A673 (cell line): Measurements from ENCODE around the gene ANAPC2. TPM values are rescaled to one million over a fixed set of nuclear protein-coding genes. Genes with fewer than 3 reads are reported as not detected.

Experiments used
- BruUV-seq: library from RNA; stranded (reverse); fragments of 400-500 nt; replicated peaks from 2 replicates; lab custom pipeline; 2021; lab: Mats Ljungman, UMichigan
- CTCF ChIA-PET: fragments of 300-600 bp; sonication (Branson Sonifier 250); formaldehyde crosslinking; loops from one replicate; lab custom pipeline; 2022; ENCODE audit warnings: antibody characterized with exemption; lab: Charles Lee
- POLR2A ChIA-PET: fragments of 300-600 bp; sonication (Branson Sonifier 250); formaldehyde crosslinking; loops from one replicate; lab custom pipeline; 2022; ENCODE audit warnings: antibody characterized with exemption; ENCODE audit not compliant: low non-redundant PET; lab: Charles Lee
- DNase-seq: peaks from one replicate; pipeline ENCODE4 v3.0.0-alpha.2; 2015; ENCODE audit warnings: low spot score
- H3K27ac ChIP-seq: fragments of 200-600 bp; sonication (generic); 2 replicates; pipeline ENCODE4 v1.5.1; 2016; ENCODE audit warnings: mixed run types, low read depth, mild to moderate bottlenecking, mixed read lengths, antibody characterized with exemption, low read length; ENCODE audit not compliant: poor library complexity, severe bottlenecking
- H3K27me3 ChIP-seq: fragments of 200-600 bp; sonication (generic); replicated peaks from 2 replicates; pipeline ENCODE4 v1.6.1; 2017; ENCODE audit warnings: mixed run types, low read depth, mild to moderate bottlenecking, mixed read lengths, antibody characterized with exemption, low read length; ENCODE audit not compliant: insufficient read depth, poor library complexity
- H3K36me3 ChIP-seq: fragments of 200-600 bp; sonication (generic); 2 replicates; pipeline ENCODE4 v1.6.1; 2016; ENCODE audit warnings: mixed run types, mild to moderate bottlenecking, mixed read lengths, antibody characterized with exemption, low read length; ENCODE audit not compliant: insufficient read depth, poor library complexity, severe bottlenecking
- H3K4me1 ChIP-seq: fragments of 200-600 bp; sonication (generic); 2 replicates; pipeline ENCODE4 v1.6.1; 2017; ENCODE audit warnings: mixed run types, mild to moderate bottlenecking, mixed read lengths, antibody characterized with exemption, low read length; ENCODE audit not compliant: insufficient read depth, poor library complexity, severe bottlenecking
- H3K4me3 ChIP-seq: fragments of 200-600 bp; sonication (generic); 2 replicates; pipeline ENCODE4 v1.5.1; 2016; ENCODE audit warnings: low read depth, mixed run types, mild to moderate bottlenecking, mixed read lengths, low read length; ENCODE audit not compliant: poor library complexity, severe bottlenecking
- H3K9me3 ChIP-seq: fragments of 200-600 bp; sonication (generic); 2 replicates; pipeline ENCODE4 v1.6.1; 2016; ENCODE audit warnings: mixed run types, low read depth, mild to moderate bottlenecking, mixed read lengths, antibody characterized with exemption, low read length; ENCODE audit not compliant: poor library complexity, severe bottlenecking
- EZH2 ChIP-seq: fragments of 200-600 bp; sonication (generic); IDR thresholded peaks from 2 replicates; pipeline ENCODE4 v1.6.1; 2017; ENCODE audit warnings: borderline replicate concordance, low read depth, mild to moderate bottlenecking, mixed read lengths, antibody characterized with exemption, low read length; ENCODE audit not compliant: poor library complexity, severe bottlenecking
- intact Hi-C: fragments of 100-400 bp; cut with micrococcal nuclease; formaldehyde crosslinking; loops from one replicate; pipeline ENCODE4 v1.10.0; 2022; ENCODE audit not compliant: unreplicated experiment
- total RNA-seq: library from RNA; stranded (reverse); gene quantifications from 2 replicates; pipeline ENCODE4 v1.2.3, GENCODE V29; 2021
- TF ChIP-seq, protein P1 (sequence below): fragments of 300-800, 200-600 bp; sonication (generic); conservative IDR thresholded peaks from 2 replicates; pipeline ENCODE4 v1.5.1; 2017; ENCODE audit warnings: low read depth, mild to moderate bottlenecking, antibody characterized with exemption, low read length, moderate library complexity, mixed read lengths

ANAPC2 gene
- total RNA-seq, 1 experiment from 2014 or later = 49.6 TPM

DNA sequence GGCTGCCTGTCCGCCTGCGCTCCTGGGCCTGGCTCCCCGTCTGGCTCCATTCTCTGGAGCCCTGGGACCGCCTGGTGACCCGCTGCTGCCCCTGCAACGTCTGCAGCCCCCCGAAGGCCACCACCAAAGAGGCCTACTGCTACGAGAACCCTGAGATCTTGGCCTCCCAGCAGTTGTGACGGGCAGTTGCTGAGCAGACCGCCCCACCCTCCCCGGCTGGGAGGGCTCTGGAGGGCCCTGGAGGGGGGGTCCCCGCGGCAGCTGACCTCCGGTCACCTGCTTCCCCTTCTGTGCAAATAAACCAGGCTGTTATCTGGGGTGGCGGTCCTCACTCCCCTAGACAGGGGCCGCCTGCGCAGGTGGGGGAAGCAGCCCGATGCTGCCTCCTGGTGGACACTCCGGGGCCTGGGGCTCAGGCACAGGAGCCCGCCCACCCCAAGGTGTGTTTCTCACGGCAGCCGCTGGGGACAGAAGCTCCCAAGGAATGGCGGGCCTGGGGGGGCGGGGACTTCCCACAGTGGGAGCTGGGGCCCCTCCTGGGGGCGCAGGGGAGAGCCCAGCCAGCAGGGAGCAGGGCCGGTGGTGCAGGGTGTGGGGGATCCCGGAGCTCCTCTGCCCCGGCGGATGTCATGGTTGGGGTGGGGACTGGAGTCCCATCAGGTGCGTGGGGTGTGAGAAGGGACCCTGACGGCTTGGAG, 48.0 kb upstream of the ANAPC2 start:
- no peaks in the 10 kb centered on the region for H3K36me3 ChIP-seq
- H3K4me3 ChIP-seq = peak overlapping the region; percentile 16
- POLR2A ChIA-PET = interaction anchor here (0.6 kb wide), 3 partner anchors 9 to 207 kb away, joined by 3 to 7 read pairs (median 7); no protein-coding TSS in a partner anchor
- no peaks in the 10 kb centered on the region for H3K27me3 ChIP-seq
- no TSS peak for BruUV-seq
- H3K9me3 ChIP-seq = no peaks in the 10 kb centered on the region
- TF ChIP-seq EZH2 = no peak
- TF ChIP-seq, protein P1, sequence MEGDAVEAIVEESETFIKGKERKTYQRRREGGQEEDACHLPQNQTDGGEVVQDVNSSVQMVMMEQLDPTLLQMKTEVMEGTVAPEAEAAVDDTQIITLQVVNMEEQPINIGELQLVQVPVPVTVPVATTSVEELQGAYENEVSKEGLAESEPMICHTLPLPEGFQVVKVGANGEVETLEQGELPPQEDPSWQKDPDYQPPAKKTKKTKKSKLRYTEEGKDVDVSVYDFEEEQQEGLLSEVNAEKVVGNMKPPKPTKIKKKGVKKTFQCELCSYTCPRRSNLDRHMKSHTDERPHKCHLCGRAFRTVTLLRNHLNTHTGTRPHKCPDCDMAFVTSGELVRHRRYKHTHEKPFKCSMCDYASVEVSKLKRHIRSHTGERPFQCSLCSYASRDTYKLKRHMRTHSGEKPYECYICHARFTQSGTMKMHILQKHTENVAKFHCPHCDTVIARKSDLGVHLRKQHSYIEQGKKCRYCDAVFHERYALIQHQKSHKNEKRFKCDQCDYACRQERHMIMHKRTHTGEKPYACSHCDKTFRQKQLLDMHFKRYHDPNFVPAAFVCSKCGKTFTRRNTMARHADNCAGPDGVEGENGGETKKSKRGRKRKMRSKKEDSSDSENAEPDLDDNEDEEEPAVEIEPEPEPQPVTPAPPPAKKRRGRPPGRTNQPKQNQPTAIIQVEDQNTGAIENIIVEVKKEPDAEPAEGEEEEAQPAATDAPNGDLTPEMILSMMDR = peak; percentile 99
- intact Hi-C loops = loop anchor here (5.0 kb wide), 1 partner anchor 189 kb away; the partner anchor contains the start of gene NPDC1
- H3K4me1 ChIP-seq = peaks cover 17% of the 10 kb centered on the region
- CTCF ChIA-PET = interaction anchor here (0.5 to 1.1 kb wide), 27 partner anchors 9 to 446 kb away, joined by 3 to 22 read pairs (median 4); partner anchors contain the start of genes ANAPC2, MAN1B1, NELFB and NPDC1
- peak overlapping the region; percentile 62 for H3K27ac ChIP-seq
- DNase-seq = peak; percentile 94

DNA sequence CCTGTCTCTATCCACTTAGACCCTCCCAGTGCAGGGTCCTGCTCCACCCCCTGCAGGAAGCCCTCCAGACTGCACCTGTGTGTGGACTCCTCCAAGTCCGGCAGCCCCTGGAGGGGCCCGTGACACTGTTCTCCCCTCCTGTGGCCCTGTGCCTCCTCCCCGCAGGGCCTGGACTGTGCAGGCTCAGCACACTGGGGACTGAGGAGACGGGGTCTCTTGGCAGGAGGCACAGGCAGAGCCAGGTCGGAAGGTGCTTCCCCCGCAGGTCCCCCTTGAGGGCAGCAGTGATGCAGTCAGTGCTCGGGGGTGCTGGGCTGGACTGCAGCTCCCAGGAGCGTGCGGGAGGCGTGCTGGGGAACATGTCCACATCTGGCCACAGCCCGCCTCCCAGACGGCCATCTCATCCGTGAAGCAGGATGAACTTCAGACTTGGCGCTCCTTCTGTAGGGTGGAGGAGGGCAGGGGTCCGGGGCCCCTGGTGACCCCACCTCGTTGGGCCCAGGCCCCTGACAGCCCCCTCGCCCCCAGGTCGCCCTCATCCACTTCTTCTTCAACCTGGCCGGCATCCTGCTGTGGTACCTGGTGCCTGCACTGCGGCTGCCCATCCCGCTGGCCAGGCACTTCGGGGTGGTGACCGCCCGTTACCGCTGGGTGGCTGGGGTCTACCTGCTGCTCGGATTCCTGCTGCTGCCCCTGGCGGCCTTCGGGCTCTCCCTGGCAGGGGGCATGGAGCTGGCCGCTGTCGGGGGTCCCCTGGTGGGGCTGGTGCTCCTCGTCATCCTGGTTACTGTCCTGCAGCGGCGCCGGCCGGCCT, 47.3 kb upstream of the ANAPC2 start:
- Histone ChIP-seq H3K36me3 (no peaks in the 10 kb centered on the region), H3K4me3 (no peak overlapping the region), H3K4me1 (peaks cover 17% of the 10 kb centered on the region), H3K9me3 (no peaks in the 10 kb centered on the region), H3K27me3 (no peaks in the 10 kb centered on the region), H3K27ac (no peak overlapping the region)
- POLR2A ChIA-PET = no interaction called here
- BruUV-seq = no TSS peak
- TF ChIP-seq EZH2 = no peak
- TF ChIP-seq, protein P1 = no peak
- DNase-seq = no peak
- intact Hi-C loops = loop anchor here (5.0 kb wide), 1 partner anchor 188 kb away; the partner anchor contains the start of gene NPDC1
- CTCF ChIA-PET = interaction anchor here (0.6 to 1.6 kb wide), 5 partner anchors 12 to 165 kb away, joined by 3 to 22 read pairs (median 5); partner anchors contain the start of genes NELFB and SAPCD2

DNA sequence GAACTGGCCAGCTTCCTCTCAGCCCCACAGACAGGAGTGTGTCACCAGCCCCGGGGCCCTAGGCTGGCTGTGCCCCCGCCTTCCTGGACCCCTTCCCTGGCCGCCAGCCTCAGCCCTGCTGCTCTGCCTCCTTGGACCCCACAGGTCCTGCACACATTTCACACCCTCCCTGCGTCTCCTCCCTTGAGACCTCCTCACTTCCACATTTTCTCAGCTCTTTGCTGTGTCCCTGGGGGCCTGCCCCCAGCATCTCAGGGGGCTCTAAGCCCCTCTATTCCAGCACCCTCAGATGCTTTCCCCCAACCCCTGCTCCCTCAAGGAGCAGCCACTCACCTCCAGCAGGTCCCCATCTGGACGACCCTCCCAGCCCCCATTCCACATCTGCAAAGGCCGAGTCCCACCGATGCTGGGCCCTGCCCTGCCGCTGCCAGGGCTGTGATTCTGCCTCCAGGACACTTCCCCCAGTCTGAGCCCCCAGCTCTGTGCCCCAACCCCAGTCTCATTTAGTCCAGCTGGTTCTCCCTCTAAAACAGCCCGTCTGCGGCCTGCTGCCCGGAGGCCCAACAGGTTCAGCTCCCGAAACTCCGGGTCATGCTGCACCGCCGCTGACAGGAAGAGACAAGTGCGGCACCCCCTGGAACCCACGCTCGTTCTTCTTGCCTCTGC, 46.5 kb upstream of the ANAPC2 start:
- peaks cover 17% of the 10 kb centered on the region for H3K4me1 ChIP-seq
- TF ChIP-seq, protein P1 = no peak
- TF ChIP-seq EZH2 = no peak
- no peak for DNase-seq
- H3K4me3 ChIP-seq = no peak overlapping the region
- H3K27ac ChIP-seq = no peak overlapping the region
- intact Hi-C loops = loop anchor here (5.0 kb wide), 1 partner anchor 188 kb away; the partner anchor contains the start of gene NPDC1
- H3K9me3 ChIP-seq = no peaks in the 10 kb centered on the region
- ChIA-PET CTCF (interaction anchor here (0.9 to 1.6 kb wide), 2 partner anchors 12 to 148 kb away, joined by 3 read pairs; partner anchors contain the start of gene MAN1B1), POLR2A (no interaction called here)
- no peaks in the 10 kb centered on the region for H3K27me3 ChIP-seq
- H3K36me3 ChIP-seq = no peaks in the 10 kb centered on the region
- no TSS peak for BruUV-seq
